GM19193 (cell line): ENCODE measurements around the gene ADORA2B.

ENCODE experiments used
- POLR2A ChIP-seq: IDR thresholded peaks from 4 replicates; pipeline ENCODE4 v1.6.1; 2011; ENCODE audit not compliant: insufficient read depth, insufficient read length; ENCODE audit errors: extremely low read depth

The ADORA2B gene

DNA sequence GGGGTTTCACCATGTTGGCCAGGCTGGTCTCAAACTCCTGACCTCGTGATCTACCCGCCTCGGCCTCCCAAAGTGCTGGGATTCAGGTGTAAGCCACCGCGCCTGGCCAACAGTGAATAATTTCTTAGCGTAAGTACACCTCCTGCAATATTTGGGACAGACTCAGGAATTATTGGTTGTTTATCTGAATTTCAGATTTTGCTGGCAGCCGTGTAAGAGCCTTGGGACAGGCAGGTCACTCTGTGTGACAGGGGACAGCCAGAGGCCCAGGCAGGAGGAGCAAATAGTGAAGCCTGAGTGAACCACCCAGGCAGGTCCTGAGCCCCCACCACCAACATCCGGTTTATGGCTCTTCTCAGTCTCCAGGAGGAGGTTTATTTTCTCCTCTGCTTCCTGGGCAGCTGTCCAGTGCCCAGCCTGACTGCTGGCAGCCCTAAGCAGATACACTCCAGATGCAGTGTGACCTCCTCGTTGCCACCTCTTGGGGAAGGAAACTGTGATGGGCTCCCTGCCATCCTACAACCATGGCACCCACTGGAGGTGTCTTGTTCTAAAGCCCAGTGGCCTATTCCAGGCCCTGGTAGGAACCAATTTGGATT, 26.2 kb upstream of the ADORA2B start:
- TF ChIP-seq POLR2A: no peak

DNA sequence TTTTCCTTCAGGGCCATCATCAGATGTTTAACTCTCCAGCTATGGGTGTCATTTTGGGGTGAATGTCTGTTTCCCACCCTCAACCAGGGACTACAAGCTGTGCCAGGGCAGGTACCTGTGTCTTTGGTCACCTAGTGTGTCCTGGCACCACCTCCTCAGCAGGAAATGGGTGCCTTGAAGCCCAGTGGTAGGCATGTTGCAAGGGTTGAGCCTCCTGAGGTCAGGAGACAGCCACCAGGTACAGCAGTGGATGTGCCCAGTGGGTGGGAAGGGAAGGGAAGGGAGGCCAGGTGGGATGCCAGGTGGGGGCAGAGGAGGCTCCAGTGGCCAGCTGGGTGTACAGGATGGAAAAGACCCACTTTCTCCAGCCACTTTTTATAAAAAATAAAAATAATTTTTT, 25.5 kb upstream of the ADORA2B start:
- TF ChIP-seq POLR2A: no peak

DNA sequence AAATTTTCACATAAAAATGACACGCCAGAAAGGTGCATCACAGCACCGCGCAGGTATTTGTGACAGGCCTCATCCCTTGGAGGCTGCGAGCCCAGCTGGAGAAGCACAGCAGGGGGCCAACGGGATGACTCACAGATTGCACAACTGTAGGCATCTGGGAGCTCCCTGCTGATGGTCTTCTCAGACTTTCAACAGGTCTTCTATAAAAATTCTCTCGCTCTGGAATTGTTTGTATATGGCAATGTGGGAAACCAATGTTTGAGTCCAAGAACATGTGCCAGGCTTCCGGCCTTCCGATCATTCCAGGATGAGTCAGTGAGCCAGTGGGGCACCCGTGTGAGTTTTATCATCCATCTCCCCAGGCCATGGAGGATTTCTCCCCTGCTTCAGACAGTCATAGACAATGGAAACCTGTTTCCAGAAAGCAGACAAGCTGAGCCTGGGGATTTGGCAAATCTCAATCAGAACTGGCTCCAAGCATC, 24.1 kb upstream of the ADORA2B start:
- no peak for TF ChIP-seq POLR2A

DNA sequence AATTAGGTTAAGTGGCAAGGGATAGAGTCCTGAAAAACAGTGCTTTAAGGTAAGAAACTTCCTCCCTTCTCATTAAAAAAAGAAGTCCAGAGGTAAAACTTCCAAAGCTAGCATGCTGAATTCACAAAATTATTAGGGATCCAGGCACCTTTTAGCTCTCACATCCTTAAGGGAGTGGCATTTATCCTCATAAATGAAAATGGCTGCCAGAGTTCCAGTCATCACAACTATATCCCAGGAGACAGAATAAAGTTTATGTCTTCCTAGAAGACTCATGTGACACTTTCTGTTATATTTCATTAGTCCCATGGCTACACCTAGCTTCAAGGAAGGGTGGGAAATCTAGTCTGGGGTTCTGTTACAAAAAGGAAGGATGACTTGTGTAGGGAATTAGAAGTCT, 23.3 kb upstream of the ADORA2B start:
- TF ChIP-seq POLR2A: no peak

DNA sequence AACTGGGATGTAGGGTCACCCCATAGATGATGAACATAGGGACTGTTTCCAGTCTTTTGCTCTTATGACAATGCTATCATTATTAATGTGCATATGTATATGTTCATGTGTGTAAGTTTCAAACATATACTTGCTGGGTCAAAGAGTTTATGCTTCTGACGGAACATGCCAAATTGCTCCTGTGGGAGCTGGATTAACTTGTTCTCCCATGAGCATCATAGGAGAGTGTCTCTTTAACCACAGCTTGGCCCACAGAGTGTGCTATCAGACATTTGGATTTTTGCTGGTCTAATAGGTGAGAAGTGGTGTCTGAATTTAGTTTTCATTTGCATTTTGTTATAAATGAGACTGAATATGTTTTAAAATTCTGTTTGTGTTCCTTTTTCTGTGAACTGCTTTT, 22.3 kb upstream of the ADORA2B start:
- TF ChIP-seq POLR2A: no peak

DNA sequence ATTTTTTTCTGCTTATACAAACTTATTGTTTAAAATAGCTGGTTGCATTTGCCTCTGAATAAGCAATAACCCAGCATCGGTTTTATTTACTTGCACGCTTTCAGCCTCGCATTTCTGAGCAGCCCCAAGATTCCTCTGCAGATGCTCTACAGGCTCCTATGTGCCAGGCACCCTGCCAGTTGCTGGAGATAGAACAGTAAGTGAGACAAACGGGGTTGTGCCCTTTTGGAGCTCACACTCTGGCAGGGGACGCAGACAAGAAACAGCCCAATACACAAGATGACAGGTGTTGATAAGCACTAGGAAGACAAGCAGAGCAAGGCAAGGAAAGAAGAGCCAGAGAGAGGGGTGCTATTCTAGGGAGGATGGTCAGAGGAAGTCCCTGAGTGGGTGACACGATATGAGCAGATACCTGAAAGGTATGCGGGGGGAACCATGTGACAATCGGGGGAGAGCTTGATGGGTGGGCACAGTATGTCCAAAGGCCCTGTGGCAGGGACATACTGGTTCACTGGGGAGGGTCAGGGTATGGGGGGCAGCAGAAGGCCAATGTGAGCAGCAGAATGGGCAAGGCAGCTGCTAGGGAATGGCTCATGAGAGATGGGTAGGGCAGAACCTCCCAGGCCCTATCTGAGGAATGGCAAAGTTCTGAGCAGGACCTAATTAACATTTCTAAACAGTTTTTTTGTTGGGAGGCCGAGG, 18.7 kb upstream of the ADORA2B start:
- TF ChIP-seq POLR2A: no peak

DNA sequence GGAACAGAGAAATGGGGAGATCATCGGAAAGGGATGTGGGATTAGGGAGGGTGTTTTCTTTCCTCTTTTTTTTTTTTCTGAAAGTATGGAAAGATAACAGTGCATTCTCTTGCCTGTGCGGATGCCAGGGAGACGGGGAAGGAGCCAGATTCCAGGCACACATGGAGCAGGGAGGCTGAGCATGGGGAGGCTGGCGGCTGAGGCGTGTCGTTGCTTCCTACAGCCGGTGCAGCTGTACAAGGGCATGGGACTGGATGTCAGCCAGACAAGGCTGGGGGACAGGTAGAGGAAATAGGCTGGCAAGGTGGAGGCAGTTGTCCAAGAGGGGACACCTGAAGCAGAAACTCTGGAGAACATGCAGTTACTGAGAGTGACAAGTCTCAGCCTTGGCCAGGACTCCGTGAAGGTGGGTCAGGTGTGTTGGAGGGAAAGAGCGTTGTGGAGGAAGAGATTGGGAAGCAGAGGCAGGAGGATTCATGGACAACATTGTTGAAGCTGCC, 16.6 kb upstream of the ADORA2B start:
- TF ChIP-seq POLR2A: no peak

DNA sequence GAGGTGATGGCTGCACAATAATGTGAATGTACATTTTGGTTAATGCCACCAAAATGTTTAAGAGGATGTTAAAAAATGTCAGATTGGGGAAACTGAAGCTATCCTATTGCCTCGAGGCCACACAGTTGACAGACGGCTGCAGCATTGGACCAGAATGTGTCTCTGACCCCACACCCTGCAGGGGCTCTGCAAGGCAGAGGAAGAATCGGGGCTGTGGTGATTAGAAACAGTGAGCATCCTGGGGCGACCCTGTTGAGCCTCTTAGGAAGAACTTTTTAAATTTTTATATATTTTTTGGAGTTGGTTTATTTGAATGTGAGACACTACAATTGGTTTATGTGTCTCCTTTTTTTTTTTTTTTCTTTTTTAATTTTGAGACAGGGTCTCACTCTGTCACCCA, 15.0 kb upstream of the ADORA2B start:
- no peak for TF ChIP-seq POLR2A

DNA sequence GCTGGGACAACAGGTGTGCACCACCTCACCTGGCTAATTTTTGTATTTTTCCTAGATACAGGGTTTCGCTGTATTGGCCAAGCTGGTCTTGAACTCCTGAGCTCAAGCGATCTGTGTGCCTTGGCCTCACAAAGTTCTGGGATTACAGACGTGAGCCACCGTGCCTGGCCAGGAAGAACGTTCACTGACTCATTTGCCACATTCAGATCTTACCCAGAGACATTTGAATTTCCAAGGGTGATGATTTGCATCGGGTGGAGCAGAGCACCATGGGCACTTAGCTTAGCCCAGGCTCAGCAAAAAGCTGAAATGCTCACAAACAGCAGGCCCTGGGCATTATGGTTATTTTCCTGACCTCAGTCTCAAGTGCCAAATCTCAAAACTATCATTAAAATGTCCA, 14.5 kb upstream of the ADORA2B start:
- no peak for TF ChIP-seq POLR2A

DNA sequence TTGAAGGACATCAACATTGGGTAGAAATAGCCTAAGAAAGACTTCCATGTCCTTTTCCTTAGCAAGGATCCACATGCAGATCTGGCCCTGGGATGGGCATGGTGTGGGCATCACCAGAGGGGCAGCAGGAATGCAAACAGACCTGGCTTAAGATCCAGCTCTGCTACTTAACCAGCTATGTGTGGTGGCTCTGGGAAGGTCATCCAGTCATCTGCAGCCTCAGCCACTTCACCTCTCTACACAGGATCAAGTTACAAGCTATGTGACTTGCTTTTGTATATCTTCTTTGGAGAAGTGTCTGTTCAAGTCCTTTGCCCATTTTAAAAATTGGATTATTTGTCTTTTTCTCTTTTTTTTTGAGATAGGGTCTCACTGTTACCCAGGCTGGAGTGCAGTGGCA, 13.5 kb upstream of the ADORA2B start:
- TF ChIP-seq POLR2A: no peak

DNA sequence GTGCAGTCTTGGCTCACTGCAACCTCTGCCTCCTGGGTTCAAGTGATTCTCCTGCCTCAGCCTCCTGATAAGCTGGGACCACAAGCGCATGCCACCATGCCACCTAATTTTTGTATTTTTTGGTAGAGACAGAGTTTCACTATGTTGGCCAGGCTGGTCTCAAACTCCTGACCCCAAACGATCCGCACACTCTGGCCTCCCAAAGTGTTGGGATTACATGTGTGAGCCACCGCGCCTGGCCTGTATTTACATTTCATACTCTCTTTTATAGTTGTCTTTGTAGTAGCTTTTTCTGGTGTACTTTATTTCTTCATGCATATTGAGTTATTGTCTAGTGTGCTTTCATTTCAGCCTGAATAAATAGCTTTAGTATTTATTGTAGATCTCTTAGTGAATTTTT, 10.1 kb upstream of the ADORA2B start:
- no peak for TF ChIP-seq POLR2A

DNA sequence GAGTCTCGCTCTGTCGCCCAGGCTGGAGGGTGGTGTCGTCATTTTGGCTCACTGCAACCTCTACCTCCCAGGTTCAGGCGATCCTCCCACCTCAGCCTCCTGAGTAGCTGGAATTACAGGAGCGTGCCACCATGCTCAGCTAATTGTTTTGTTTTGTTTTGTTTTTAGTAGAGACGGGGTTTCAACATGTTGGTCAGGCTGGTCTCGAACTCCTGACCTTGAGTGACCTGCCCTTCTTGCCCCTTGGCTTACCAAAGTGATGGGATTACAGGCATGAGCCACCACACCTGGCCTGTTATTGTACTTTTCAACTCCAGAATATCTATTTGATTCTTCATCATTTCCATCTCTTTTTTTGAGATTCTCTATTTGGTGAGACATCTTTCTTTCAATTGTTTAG, 9.0 kb upstream of the ADORA2B start:
- TF ChIP-seq POLR2A: no peak

DNA sequence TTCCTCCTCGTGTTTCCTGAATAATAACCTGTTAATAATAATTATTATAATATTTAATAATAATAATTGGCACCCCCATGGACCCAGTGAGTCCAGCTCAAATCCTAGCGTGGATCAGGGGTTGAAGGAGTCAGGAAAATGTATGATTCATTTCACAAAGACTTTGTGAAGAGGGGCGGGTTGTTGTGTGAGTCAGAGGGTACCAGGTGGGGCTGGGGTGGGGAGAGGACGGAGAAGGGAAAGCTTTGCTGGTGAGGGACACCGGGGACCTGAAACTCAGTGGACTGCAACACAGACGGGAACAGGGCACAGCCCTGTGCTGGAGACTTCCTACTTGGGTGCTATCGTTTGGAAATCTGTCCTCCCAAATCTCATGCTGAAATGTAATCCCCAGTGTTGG, 3.1 kb upstream of the ADORA2B start:
- TF ChIP-seq POLR2A: no peak

DNA sequence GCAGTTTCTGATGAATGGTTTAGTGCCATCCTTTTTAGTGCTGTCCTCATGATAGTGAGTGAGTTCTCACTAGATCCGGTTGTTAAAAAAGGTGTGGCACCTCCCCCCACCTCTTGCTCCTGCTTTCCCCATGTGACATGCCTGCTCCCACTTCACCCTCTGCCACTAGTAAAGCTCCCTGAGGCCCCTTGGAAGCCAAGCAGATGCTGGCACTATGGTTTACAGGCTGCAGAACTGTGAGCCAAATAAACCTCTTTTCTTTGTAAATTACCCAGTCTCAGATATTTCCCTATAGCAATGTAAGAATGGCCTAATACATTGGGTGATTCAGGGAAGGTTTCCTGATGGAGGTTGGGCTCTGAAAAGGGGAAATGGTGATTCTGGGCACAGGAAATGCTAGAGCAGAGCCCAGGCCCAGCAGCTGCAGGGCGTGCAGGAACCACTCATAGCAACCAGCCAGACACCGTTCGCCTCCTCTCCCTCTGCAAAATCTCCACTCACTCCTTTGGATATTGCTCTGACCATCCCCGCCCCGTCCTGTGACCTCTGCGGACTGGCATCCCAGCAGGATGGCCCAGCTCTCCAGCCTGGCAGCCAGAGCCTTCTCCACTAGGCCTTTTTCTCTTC, 2.6 kb upstream of the ADORA2B start:
- TF ChIP-seq POLR2A: no peak

DNA sequence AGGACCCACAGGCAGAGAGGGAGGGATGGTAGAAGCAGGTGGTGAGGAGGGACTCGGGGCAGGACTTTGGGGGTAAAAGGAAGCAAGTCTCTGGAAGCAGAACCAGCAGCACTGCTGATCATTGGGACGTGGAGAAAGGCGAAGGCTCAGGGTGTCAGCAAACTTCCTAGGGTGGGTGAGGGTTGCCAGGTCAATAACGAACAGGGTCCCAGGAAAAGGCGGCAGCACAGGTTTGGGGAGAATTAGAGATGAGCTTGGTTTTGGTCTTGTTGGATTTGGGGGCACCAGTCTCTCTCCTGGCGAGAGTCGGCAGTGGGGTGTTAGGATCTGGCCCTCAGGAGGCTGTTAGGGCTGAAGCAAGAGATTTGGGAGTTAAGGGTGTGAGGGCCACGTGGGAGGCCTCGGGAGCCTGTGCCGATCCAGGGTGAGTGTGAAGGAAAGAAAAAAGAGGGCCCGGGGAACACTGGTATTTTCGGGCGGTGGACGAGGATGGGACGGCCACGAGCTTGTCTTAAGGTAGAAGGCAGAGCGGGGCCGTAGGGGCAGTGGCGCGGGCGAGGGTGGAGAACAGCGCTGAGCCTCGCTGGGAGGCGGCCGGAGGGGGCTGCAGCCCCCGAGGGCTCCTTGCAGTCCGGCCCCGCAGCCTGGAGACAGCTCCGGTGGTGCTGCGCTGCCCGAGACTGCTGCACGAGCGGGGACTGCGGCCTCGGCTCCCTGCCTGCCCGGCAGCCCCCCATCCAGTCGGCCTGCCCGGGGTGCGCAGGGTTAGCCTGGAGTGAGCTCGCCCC, 765 bp upstream of the ADORA2B start:
- TF ChIP-seq POLR2A: no peak

DNA sequence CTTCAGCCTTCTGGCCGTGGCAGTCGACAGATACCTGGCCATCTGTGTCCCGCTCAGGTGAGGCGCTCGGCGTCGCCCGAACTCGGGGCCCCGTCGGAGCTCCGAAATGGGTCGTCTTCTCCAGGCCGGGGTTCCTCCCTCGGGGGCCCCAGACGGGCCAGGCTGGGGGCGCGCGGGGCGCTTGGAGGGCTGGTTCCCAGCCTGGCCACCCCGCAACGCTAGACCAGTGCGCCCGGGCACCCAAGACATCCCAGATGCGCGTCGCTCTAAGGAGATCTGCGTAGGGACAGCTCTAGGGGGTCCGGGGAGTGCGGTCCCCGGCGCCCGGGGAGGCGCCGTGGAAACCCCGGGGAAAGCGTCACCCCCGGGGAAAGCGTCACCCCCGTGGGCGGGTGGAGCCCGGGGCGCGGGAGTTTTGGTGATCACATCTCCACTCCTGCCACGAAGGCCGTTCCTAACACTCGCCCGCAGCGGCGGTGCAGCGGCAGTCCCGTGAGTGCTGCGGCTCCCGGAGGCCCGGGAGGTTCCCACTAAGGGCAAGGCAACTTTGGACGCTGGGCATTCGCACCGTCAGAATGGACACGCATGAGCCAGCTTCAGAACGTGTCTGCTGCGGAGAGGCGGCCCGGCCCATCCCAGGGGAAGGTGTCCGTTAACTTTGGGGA, 729 bp downstream of the ADORA2B start:
- TF ChIP-seq POLR2A: no peak
